H9 (cell line): ENCODE measurements around the gene TMEM221. TPM values are rescaled to one million over a fixed set of nuclear protein-coding genes. Genes with fewer than 3 reads are reported as not detected.

Source experiments
- DNase-seq: peaks from one replicate; pipeline ENCODE4 v3.0.0-alpha.2; 2017
- H2AFZ ChIP-seq: one replicate; pipeline ENCODE4 v1.6.1; 2013; ENCODE audit warnings: mild to moderate bottlenecking, low read length, control low read depth, moderate library complexity
- H2AK5ac ChIP-seq: 2 replicates; pipeline ENCODE4 v1.6.1; 2013; ENCODE audit warnings: low read length, control low read depth, mixed read lengths; ENCODE audit not compliant: insufficient read length
- H2BK120ac ChIP-seq: one replicate; pipeline ENCODE4 v1.6.1; 2013; ENCODE audit warnings: low read depth, mild to moderate bottlenecking, low read length, control low read depth, inconsistent platforms; ENCODE audit not compliant: poor library complexity, severe bottlenecking
- H2BK12ac ChIP-seq: 2 replicates; pipeline ENCODE4 v1.6.1; 2013; ENCODE audit warnings: low read length, control low read depth, mixed read lengths, low read depth; ENCODE audit not compliant: insufficient read length
- H2BK15ac ChIP-seq: 2 replicates; pipeline ENCODE4 v1.6.1; 2013; ENCODE audit warnings: low read depth, low read length, control low read depth
- H2BK20ac ChIP-seq: one replicate; pipeline ENCODE4 v1.6.1; 2013; ENCODE audit warnings: low read depth, mild to moderate bottlenecking, low read length, control low read depth, inconsistent platforms; ENCODE audit not compliant: poor library complexity, severe bottlenecking
- H2BK5ac ChIP-seq: 2 replicates; pipeline ENCODE4 v1.6.1; 2013; ENCODE audit warnings: low read length, control low read depth, mixed read lengths; ENCODE audit not compliant: insufficient read length
- H3K14ac ChIP-seq: 2 replicates; pipeline ENCODE4 v1.6.1; 2013; ENCODE audit warnings: low read length, control low read depth; ENCODE audit not compliant: insufficient read depth
- H3K18ac ChIP-seq: 2 replicates; pipeline ENCODE4 v1.6.1; 2013; ENCODE audit warnings: low read depth, mild to moderate bottlenecking, mixed read lengths, low read length, control low read depth; ENCODE audit not compliant: insufficient read length
- H3K23ac ChIP-seq: 2 replicates; pipeline ENCODE4 v1.6.1; 2013; ENCODE audit warnings: low read length, control low read depth, mixed read lengths, low read depth; ENCODE audit not compliant: insufficient read length
- H3K23me2 ChIP-seq: 2 replicates; pipeline ENCODE4 v1.6.1; 2013; ENCODE audit warnings: low read depth, mild to moderate bottlenecking, mixed read lengths, low read length, control low read depth; ENCODE audit not compliant: insufficient read length, poor library complexity, severe bottlenecking
- H3K27ac ChIP-seq: 2 replicates; pipeline ENCODE4 v1.5.1; 2013; ENCODE audit warnings: low read length, control low read depth, mixed read lengths, low read depth; ENCODE audit not compliant: insufficient read length
- H3K27me3 ChIP-seq: 2 replicates; pipeline ENCODE4 v1.6.1; 2013; ENCODE audit warnings: low read length, control low read depth, inconsistent platforms; ENCODE audit not compliant: insufficient read depth
- H3K4ac ChIP-seq: 2 replicates; pipeline ENCODE4 v1.6.1; 2013; ENCODE audit warnings: low read depth, mild to moderate bottlenecking, control low read depth, inconsistent platforms, low read length, moderate library complexity
- H3K4me1 ChIP-seq: 2 replicates; pipeline ENCODE4 v1.6.1; 2013; ENCODE audit warnings: low read length, control low read depth, inconsistent platforms; ENCODE audit not compliant: insufficient read depth
- H3K4me2 ChIP-seq: 2 replicates; pipeline ENCODE4 v1.6.1; 2013; ENCODE audit warnings: low read length, control low read depth, mixed read lengths; ENCODE audit not compliant: insufficient read length, insufficient read depth
- H3K56ac ChIP-seq: 2 replicates; pipeline ENCODE4 v1.6.1; 2013; ENCODE audit warnings: low read depth, mild to moderate bottlenecking, mixed read lengths, low read length, control low read depth; ENCODE audit not compliant: insufficient read length
- H3K79me1 ChIP-seq: 2 replicates; pipeline ENCODE4 v1.6.1; 2013; ENCODE audit warnings: low read depth, mild to moderate bottlenecking, moderate library complexity, low read length, control low read depth, inconsistent platforms; ENCODE audit not compliant: insufficient read depth, poor library complexity, severe bottlenecking
- H3K79me2 ChIP-seq: 2 replicates; pipeline ENCODE4 v1.6.1; 2013; ENCODE audit warnings: low read length, control low read depth, inconsistent platforms; ENCODE audit not compliant: insufficient read depth
- H3K9ac ChIP-seq: 2 replicates; pipeline ENCODE4 v1.6.1; 2013; ENCODE audit warnings: low read length, control low read depth, mixed read lengths; ENCODE audit not compliant: insufficient read length; ENCODE audit errors: extremely low read depth
- H3K9me3 ChIP-seq: one replicate; pipeline ENCODE4 v1.6.1; 2013; ENCODE audit warnings: low read depth, low read length, inconsistent platforms; ENCODE audit not compliant: control insufficient read depth
- H3T11ph ChIP-seq: one replicate; pipeline ENCODE4 v1.6.1; 2013; ENCODE audit warnings: mild to moderate bottlenecking, low read length, control low read depth, inconsistent platforms
- H4K20me1 ChIP-seq: one replicate; pipeline ENCODE4 v1.6.1; 2013; ENCODE audit not compliant: control insufficient read depth, insufficient read length, insufficient read depth
- H4K5ac ChIP-seq: 2 replicates; pipeline ENCODE4 v1.6.1; 2013; ENCODE audit warnings: low read depth, mild to moderate bottlenecking, mixed read lengths, low read length, control low read depth; ENCODE audit not compliant: insufficient read length
- H4K8ac ChIP-seq: replicated peaks from 2 replicates; pipeline ENCODE4 v1.6.1; 2013; ENCODE audit warnings: low read length, control low read depth, mixed read lengths, low read depth; ENCODE audit not compliant: insufficient read length
- H4K91ac ChIP-seq: 2 replicates; pipeline ENCODE4 v1.6.1; 2013; ENCODE audit warnings: low read depth, mild to moderate bottlenecking, moderate library complexity, mixed read lengths, low read length, control low read depth; ENCODE audit not compliant: insufficient read length
- H3K27ac Mint-ChIP-seq, 3 experiments: 2 replicates in 2 of 3; 3 replicates in 1 of 3; pipeline ENCODE4 v1.8.0; 2020 to 2021; ENCODE audit warnings: mixed read lengths in 3 of 3, mild to moderate bottlenecking in 1 of 3, moderate library complexity in 1 of 3
- H3K27me3 Mint-ChIP-seq: 2 replicates; pipeline ENCODE4 v1.8.0; 2021; ENCODE audit warnings: low read depth, mild to moderate bottlenecking, moderate library complexity, mixed read lengths
- H3K36me3 Mint-ChIP-seq, 3 experiments: 2 replicates in 2 of 3; 3 replicates in 1 of 3; pipeline ENCODE4 v1.8.0; 2020 to 2021; ENCODE audit warnings: low read depth in 3 of 3, mixed read lengths in 3 of 3; ENCODE audit not compliant: insufficient read depth in 1 of 3
- H3K4me1 Mint-ChIP-seq, 2 experiments: 2 replicates each; pipeline ENCODE4 v1.8.0; 2020; ENCODE audit warnings: mixed read lengths in 2 of 2
- H3K4me3 Mint-ChIP-seq, 2 experiments: 2 replicates in 1 of 2; 3 replicates in 1 of 2; pipeline ENCODE4 v1.8.0; 2020 to 2021; ENCODE audit warnings: mild to moderate bottlenecking in 2 of 2, mixed read lengths in 2 of 2, moderate library complexity in 1 of 2
- H3K9me3 Mint-ChIP-seq, 2 experiments: 2 replicates in 1 of 2; 3 replicates in 1 of 2; pipeline ENCODE4 v1.8.0; 2020; ENCODE audit warnings: mild to moderate bottlenecking in 2 of 2, mixed read lengths in 2 of 2, moderate library complexity in 1 of 2
- CTCF ChIP-seq: fragments of 200-600 bp; sonication (generic); conservative IDR thresholded peaks from 3 replicates; pipeline ENCODE4 v1.8.0; 2021; ENCODE audit warnings: antibody characterized with exemption, mild to moderate bottlenecking
- WGBS: extraction: QIAGEN DNeasy Blood & Tissue Kit; methylation state at CpG from one replicate; pipeline ENCODE4 v1.1.7; 2013; ENCODE audit warnings: missing lambda C conversion rate, low lambda C conversion rate, mixed read lengths; ENCODE audit not compliant: insufficient read length; ENCODE audit errors: extremely low coverage; 5-methylcytosine and 5-hydroxymethylcytosine counted together
- total RNA-seq: library from RNA; stranded (reverse); gene quantifications from 2 replicates; pipeline ENCODE4 v1.2.1, GENCODE V29; 2021

The TMEM221 gene
- total RNA-seq, 1 experiment from 2014 or later = 1.4 TPM

- Histone ChIP-seq H2AK5ac (no peak overlapping the region), H3K56ac (no peak overlapping the region), H3K14ac (no peak overlapping the region), H4K5ac (no peak overlapping the region), H4K91ac (no peak overlapping the region), H2BK15ac (no peak overlapping the region), H3K23ac (no peak overlapping the region), H4K8ac (no peak overlapping the region), H2BK12ac (no peak overlapping the region), H3K9ac (no peak overlapping the region), H3K4me2 (no peak overlapping the region), H2BK20ac (no peak overlapping the region), H3T11ph (no peak overlapping the region), H3K27me3 (peaks cover 3% of the 10 kb centered on the region; the same call in 1 of the 2 replicates), H3K18ac (no peak overlapping the region), H3K79me1 (no peaks in the 10 kb centered on the region), H3K27ac (no peak overlapping the region), H2BK5ac (no peak overlapping the region), H2AFZ (no peak overlapping the region), H3K4me1 (no peaks in the 10 kb centered on the region), H3K4ac (no peak overlapping the region), H3K9me3 (no peaks in the 10 kb centered on the region), H4K20me1 (peaks cover 4% of the 10 kb centered on the region), H2BK120ac (no peak overlapping the region), H3K79me2 (no peaks in the 10 kb centered on the region), H3K23me2 (no peaks in the 10 kb centered on the region)
- Mint-ChIP-seq H3K27me3 (peaks cover 51% of the 10 kb centered on the region), H3K36me3 (peaks cover 0 to 2% (median 0%) of the 10 kb centered on the region in 3 experiments; a peak in 2 of 7 replicates), H3K4me1 (peaks cover 7 to 14% of the 10 kb centered on the region in 2 experiments), H3K27ac (no peak overlapping the region), H3K9me3 (peaks cover 0 to 5% of the 10 kb centered on the region in 2 experiments; a peak in 1 of 5 replicates), H3K4me3 (no peak overlapping the region)
- TF ChIP-seq CTCF = no peak
- no CpG with 5 or more reads among the region's 6 CpGs for WGBS
- no peak for DNase-seq
Measured at GRCh38 chr19:17457616-17458015, 9.1 kb upstream of the TMEM221 start.
